CD14-positive monocyte (primary cell): ENCODE results near the gene CIZ1. TPM values are rescaled to one million over a fixed set of nuclear protein-coding genes. Genes with fewer than 3 reads are reported as not detected.

Experiments
- DNase-seq, 3 donors: peaks; one replicate each; pipeline ENCODE4 v3.0.0-alpha.2; 2011 to 2022
- H2AFZ ChIP-seq: 2 replicates; pipeline ENCODE4 v1.6.0; 2012; ENCODE audit warnings: mild to moderate bottlenecking, low read depth, low read length, inconsistent platforms; ENCODE audit not compliant: insufficient read depth, poor library complexity, severe bottlenecking
- H3K27ac ChIP-seq, 2 donors: 1 replicate in 1 of 2; 2 replicates in 1 of 2; pipeline ENCODE4 v1.5.1; 2012 to 2013; ENCODE audit warnings: low read length in 2 of 2, control low read depth in 1 of 2, inconsistent platforms in 1 of 2, low read depth in 1 of 2, mild to moderate bottlenecking in 1 of 2
- H3K27me3 ChIP-seq, 2 donors: one replicate each; pipeline versions ENCODE4 v1.6.0 to v1.6.1; 2011 to 2013; ENCODE audit warnings: low read length in 2 of 2; ENCODE audit not compliant: control insufficient read depth in 2 of 2, insufficient read depth in 2 of 2
- H3K36me3 ChIP-seq, 2 donors: replicated peaks in 1 of 2; 1 replicate in 1 of 2; 2 replicates in 1 of 2; pipeline versions ENCODE4 v1.5.1 to v1.6.1; 2012 to 2013; ENCODE audit warnings: low read length in 2 of 2, control low read depth in 1 of 2, inconsistent platforms in 1 of 2, mild to moderate bottlenecking in 1 of 2; ENCODE audit not compliant: insufficient read depth in 2 of 2, control insufficient read depth in 1 of 2
- H3K4me1 ChIP-seq, 2 donors: 1 replicate in 1 of 2; 2 replicates in 1 of 2; pipeline versions ENCODE4 v1.5.1 to v1.6.1; 2012 to 2013; ENCODE audit warnings: low read length in 2 of 2, control low read depth in 1 of 2, inconsistent platforms in 1 of 2, mild to moderate bottlenecking in 1 of 2, moderate library complexity in 1 of 2; ENCODE audit not compliant: insufficient read depth in 2 of 2, control insufficient read depth in 1 of 2
- H3K4me2 ChIP-seq: replicated peaks from 2 replicates; pipeline ENCODE3; 2012; ENCODE audit warnings: low read length, moderate library complexity, mild to moderate bottlenecking; ENCODE audit not compliant: poor library complexity, severe bottlenecking; ENCODE audit errors: extremely low read depth
- H3K4me3 ChIP-seq, 3 experiments: fragments of 200-600 bp in 1 of 3; sonication (generic) in 1 of 3; replicated peaks in 1 of 3; 1 replicate in 2 of 3; 2 replicates in 1 of 3; pipeline ENCODE4 v1.5.1; 2011 to 2013; ENCODE audit warnings: low read length in 3 of 3, mild to moderate bottlenecking in 3 of 3, control low read depth in 2 of 3, low read depth in 2 of 3, inconsistent platforms in 1 of 3, moderate library complexity in 1 of 3
- H3K79me2 ChIP-seq: 2 replicates; pipeline ENCODE4 v1.6.0; 2012; ENCODE audit warnings: mild to moderate bottlenecking, control low read depth, inconsistent platforms, low read length, moderate library complexity; ENCODE audit not compliant: insufficient read depth
- H3K9ac ChIP-seq: 2 replicates; pipeline ENCODE4 v1.6.0; 2017; ENCODE audit warnings: low read length, mild to moderate bottlenecking; ENCODE audit not compliant: insufficient read depth, poor library complexity, severe bottlenecking
- H3K9me3 ChIP-seq, 2 donors: replicated peaks in 1 of 2; 1 replicate in 1 of 2; 2 replicates in 1 of 2; pipeline versions ENCODE4 v1.5.1 to v1.6.1; 2012 to 2013; ENCODE audit warnings: low read length in 2 of 2, control low read depth in 1 of 2; ENCODE audit not compliant: control insufficient read depth in 1 of 2, insufficient read depth in 1 of 2
- H4K20me1 ChIP-seq: 2 replicates; pipeline ENCODE4 v1.6.0; 2012; ENCODE audit warnings: mild to moderate bottlenecking, low read length, control low read depth, moderate library complexity; ENCODE audit not compliant: insufficient read depth
- H3K27ac Mint-ChIP-seq, 7 donors: one replicate each; pipeline ENCODE4 v1.8.0; 2020; ENCODE audit warnings: mild to moderate bottlenecking in 7 of 7, mixed read lengths in 7 of 7, moderate library complexity in 6 of 7, inconsistent platforms in 2 of 7
- H3K27me3 Mint-ChIP-seq, 3 donors: one replicate each; pipeline ENCODE4 v1.8.0; 2021 to 2022; ENCODE audit warnings: low read depth in 3 of 3, mild to moderate bottlenecking in 3 of 3, mixed read lengths in 3 of 3, moderate library complexity in 3 of 3, inconsistent platforms in 1 of 3
- H3K36me3 Mint-ChIP-seq, 2 donors: one replicate each; pipeline ENCODE4 v1.8.0; 2020; ENCODE audit warnings: mixed read lengths in 2 of 2, inconsistent platforms in 1 of 2, mild to moderate bottlenecking in 1 of 2
- H3K4me1 Mint-ChIP-seq: one replicate; pipeline ENCODE4 v1.8.0; 2020; ENCODE audit warnings: mild to moderate bottlenecking, mixed read lengths
- H3K4me3 Mint-ChIP-seq, 2 donors: one replicate each; pipeline ENCODE4 v1.8.0; 2020; ENCODE audit warnings: mild to moderate bottlenecking in 2 of 2, mixed read lengths in 2 of 2, moderate library complexity in 1 of 2
- H3K9me3 Mint-ChIP-seq, 7 donors: one replicate each; pipeline ENCODE4 v1.8.0; 2020 to 2022; ENCODE audit warnings: mixed read lengths in 7 of 7, mild to moderate bottlenecking in 6 of 7, moderate library complexity in 6 of 7, inconsistent platforms in 2 of 7
- CTCF ChIP-seq: fragments of 200-600 bp; IDR thresholded peaks from one replicate; pipeline ENCODE4 v1.8.0; 2022; ENCODE audit warnings: antibody characterized with exemption, mild to moderate bottlenecking
- WGBS: methylation state at CpG from one replicate; pipeline ENCODE4 v1.1.5; 2013; ENCODE audit warnings: missing lambda C conversion rate; ENCODE audit not compliant: insufficient coverage; 5-methylcytosine and 5-hydroxymethylcytosine counted together
- intact Hi-C, 2 donors: fragments of 100-400 bp; cut with micrococcal nuclease; formaldehyde crosslinking; loops; one replicate each; pipeline versions ENCODE4 v1.15.0 to v1.15.1; 2023
- polyA plus RNA-seq, 3 donors: library from polyadenylated mRNA; depleted of rRNA in 1 of 3; unstranded in 2 of 3; stranded (reverse) in 1 of 3; fragments of 300-500 nt in 2 of 3; fragments of >200 nt in 1 of 3; fragmentation: Illumina TruSeq in 2 of 3; gene quantifications; 1 replicate in 2 of 3; 2 replicates in 1 of 3; pipeline ENCODE4 v1.2.3, GENCODE V29; 2012 to 2021

Gene CIZ1
- polyA plus RNA-seq, 3 donors: 3.4 to 53.7 (median 5.9) TPM

- Histone ChIP-seq H3K27me3 (no peaks in the 10 kb centered on the region), H3K4me2 (no peak within 1 kb of the TSS)
Observed at GRCh38 chr9:128149001-128149701, 42.2 kb downstream of the CIZ1 start, which contains the start of gene LCN2. Gene LCN2 (plus strand): TSS chr9:128149453. CDS start chr9:128149526, 73 bp downstream.

GRCh38 chr9:128148509-128149000 lies 42.8 kb downstream of the CIZ1 start:
- peaks cover 6% of the 10 kb centered on the region for H3K4me1 Mint-ChIP-seq
- WGBS: 100% methylated on average over 4 of the region's 5 CpGs

More at GRCh38 chr9:128149001-128149701, 42.2 kb downstream of the CIZ1 start, which contains the start of gene LCN2:
- no peaks in the 10 kb centered on the region for H3K9me3 Mint-ChIP-seq
- peaks cover 0 to 12% (median 3%) of the 10 kb centered on the region in 3 donors for H3K27me3 Mint-ChIP-seq
- DNase-seq: no peak
- no peaks in the 10 kb centered on the region for H3K36me3 ChIP-seq
- H4K20me1 ChIP-seq: no peaks in the 10 kb centered on the region
- no peak within 1 kb of the TSS for H3K4me3 Mint-ChIP-seq
- TF ChIP-seq CTCF: no peak
- H3K9me3 ChIP-seq: no peaks in the 10 kb centered on the region
- no peak within 1 kb of the TSS for H3K4me3 ChIP-seq
- H3K4me1 Mint-ChIP-seq: peaks cover 2% of the 10 kb centered on the region
- H3K27ac ChIP-seq: no peak within 1 kb of the TSS
- intact Hi-C loops: no loop called here
- H3K27ac Mint-ChIP-seq: no peak within 1 kb of the TSS
- H3K9ac ChIP-seq: no peak within 1 kb of the TSS
- no peaks in the 10 kb centered on the region for H3K79me2 ChIP-seq
- WGBS: 87% methylated on average over 9 of the region's 9 CpGs
- no peak within 1 kb of the TSS for H2AFZ ChIP-seq
- H3K36me3 Mint-ChIP-seq: no peaks in the 10 kb centered on the region
- peaks cover 0 to under 1% of the 10 kb centered on the region in 2 donors for H3K4me1 ChIP-seq

More at GRCh38 chr9:128148509-128149000, 42.8 kb downstream of the CIZ1 start:
- no peaks in the 10 kb centered on the region for H3K9me3 Mint-ChIP-seq
- H3K4me2 ChIP-seq: no peak overlapping the region
- peaks cover 6 to 7% of the 10 kb centered on the region in 2 donors for H3K4me1 ChIP-seq
- H2AFZ ChIP-seq: no peak overlapping the region
- peaks cover 0 to 12% (median 3%) of the 10 kb centered on the region in 3 donors for H3K27me3 Mint-ChIP-seq
- no peaks in the 10 kb centered on the region for H3K27me3 ChIP-seq
- H3K36me3 ChIP-seq: no peaks in the 10 kb centered on the region
- no peak overlapping the region for H3K27ac Mint-ChIP-seq
- no peaks in the 10 kb centered on the region for H3K79me2 ChIP-seq
- H3K9me3 ChIP-seq: no peaks in the 10 kb centered on the region
- no peak overlapping the region for H3K9ac ChIP-seq
- no peaks in the 10 kb centered on the region for H3K36me3 Mint-ChIP-seq
- no peaks in the 10 kb centered on the region for H4K20me1 ChIP-seq
- H3K4me3 Mint-ChIP-seq: no peak overlapping the region
- no peak overlapping the region for H3K27ac ChIP-seq
- intact Hi-C loops: no loop called here
- no peak for TF ChIP-seq CTCF
- H3K4me3 ChIP-seq: no peak overlapping the region
- DNase-seq: no peak
